Measurements from ENCODE around the gene DAPP1. TPM values are rescaled to one million over a fixed set of nuclear protein-coding genes. Genes with fewer than 3 reads are reported as not detected.
A peak's percentile ranks its signal among the peaks of the same experiment; 100 is the strongest.

Gene DAPP1
- total and polyA plus RNA-seq, 10 of the 15 experiments (the other 5 are each of a cell fraction or from before 2014, with no cell fraction given): 46.5 to 147 (median 74.2) TPM

DNA sequence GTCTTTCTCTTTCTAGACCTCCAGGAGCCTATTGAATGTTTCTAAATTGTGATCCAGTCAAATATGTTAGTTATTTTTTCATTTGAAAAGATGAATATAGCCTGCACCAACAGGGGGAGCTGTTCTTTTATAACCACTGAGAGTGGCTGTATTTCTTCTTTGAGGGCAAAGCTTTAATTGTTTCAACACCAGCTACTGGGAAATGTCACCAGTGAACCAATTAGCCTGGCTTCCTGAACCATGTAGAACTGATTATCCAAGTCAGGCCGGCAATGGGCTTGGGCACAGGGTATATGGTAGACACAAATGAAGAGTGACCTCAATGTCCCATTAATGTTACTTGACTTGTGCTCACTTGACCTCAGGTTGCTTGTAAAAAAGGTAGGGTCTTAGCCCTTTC, 4.8 kb upstream of the DAPP1 start (continued):
- TF ChIP-seq, protein P1, sequence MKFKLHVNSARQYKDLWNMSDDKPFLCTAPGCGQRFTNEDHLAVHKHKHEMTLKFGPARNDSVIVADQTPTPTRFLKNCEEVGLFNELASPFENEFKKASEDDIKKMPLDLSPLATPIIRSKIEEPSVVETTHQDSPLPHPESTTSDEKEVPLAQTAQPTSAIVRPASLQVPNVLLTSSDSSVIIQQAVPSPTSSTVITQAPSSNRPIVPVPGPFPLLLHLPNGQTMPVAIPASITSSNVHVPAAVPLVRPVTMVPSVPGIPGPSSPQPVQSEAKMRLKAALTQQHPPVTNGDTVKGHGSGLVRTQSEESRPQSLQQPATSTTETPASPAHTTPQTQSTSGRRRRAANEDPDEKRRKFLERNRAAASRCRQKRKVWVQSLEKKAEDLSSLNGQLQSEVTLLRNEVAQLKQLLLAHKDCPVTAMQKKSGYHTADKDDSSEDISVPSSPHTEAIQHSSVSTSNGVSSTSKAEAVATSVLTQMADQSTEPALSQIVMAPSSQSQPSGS (IDR thresholded peaks at IDR 0.05; ENCODE audit: low read length): 0 out of 2 replicates have a peak, but pooled peaks have one; percentile 16
- TF ChIP-seq RUNX3 (IDR thresholded peaks at IDR 0.05; ENCODE audit: low read length) (peak; percentile 45; the same call in 1 of the 2 replicates), TCF7 (IDR thresholded peaks at IDR 0.05; ENCODE audit: borderline replicate concordance) (no peak), CEBPB (IDR thresholded peaks at IDR 0.05; ENCODE audit: borderline replicate concordance in 1 of 2, low read depth in 2 of 2, low read length in 2 of 2) (no peak), MTA2 (IDR thresholded peaks at IDR 0.05; ENCODE audit: low read depth) (peak; percentile 43; the same call in 1 of the 2 replicates)
- TF ChIP-seq, protein P2, sequence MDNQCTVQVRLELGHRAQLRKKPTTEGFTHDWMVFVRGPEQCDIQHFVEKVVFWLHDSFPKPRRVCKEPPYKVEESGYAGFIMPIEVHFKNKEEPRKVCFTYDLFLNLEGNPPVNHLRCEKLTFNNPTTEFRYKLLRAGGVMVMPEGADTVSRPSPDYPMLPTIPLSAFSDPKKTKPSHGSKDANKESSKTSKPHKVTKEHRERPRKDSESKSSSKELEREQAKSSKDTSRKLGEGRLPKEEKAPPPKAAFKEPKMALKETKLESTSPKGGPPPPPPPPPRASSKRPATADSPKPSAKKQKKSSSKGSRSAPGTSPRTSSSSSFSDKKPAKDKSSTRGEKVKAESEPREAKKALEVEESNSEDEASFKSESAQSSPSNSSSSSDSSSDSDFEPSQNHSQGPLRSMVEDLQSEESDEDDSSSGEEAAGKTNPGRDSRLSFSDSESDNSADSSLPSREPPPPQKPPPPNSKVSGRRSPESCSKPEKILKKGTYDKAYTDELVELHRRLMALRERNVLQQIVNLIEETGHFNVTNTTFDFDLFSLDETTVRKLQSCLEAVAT (IDR thresholded peaks at IDR 0.05): no peak

DNA sequence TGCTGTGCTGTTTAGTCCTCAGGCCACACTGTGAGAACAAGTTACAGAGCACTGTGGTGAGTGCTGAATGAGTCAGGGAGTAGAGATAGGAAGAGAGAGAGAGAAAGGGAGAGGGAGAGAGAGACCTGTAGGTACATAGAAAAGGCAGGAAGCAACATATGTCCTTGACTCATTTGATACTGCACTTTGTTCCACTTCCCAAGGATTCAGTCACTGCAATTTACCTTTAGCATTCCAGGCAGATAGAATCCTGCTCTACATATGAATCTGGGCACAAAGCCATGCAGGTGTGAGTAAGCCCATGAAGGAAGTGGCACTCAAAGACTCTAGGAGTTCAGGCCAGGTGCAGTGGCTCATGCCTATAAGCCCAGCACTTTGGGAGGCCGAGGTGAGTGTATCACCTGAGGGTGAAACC, 1.0 kb upstream of the DAPP1 start:
- H3K4me3 ChIP-seq: no peak overlapping the region
- in situ Hi-C loops (cut with MboI): no loop called here
- no TSS peak for BruUV-seq (replicated peaks)
- no peak overlapping the region; the same call in 1 of the 2 replicates for H3K4me2 ChIP-seq (ENCODE audit: control insufficient read depth, insufficient read depth)
- 39% methylated on average over 1 of the region's 1 CpG for WGBS (ENCODE audit: insufficient coverage, insufficient replicate concordance, low lambda C conversion rate, missing lambda C conversion rate)
- peaks cover 11% of the 10 kb centered on the region for H3K4me1 ChIP-seq (ENCODE audit: control insufficient read depth, insufficient read depth, low read length)
- POLR2A ChIA-PET: interaction anchor here (0.7 to 3.1 kb wide), 4 partner anchors 31 to 252 kb away, joined by 3 to 29 read pairs (median 16); partner anchors contain the start of genes DNAJB14 and TRMT10A
- SMC1A ChIA-PET (ENCODE audit: uncharacterized antibody, unreplicated experiment): interaction anchor here (0.7 to 6.1 kb wide), 8 partner anchors 9 to 131 kb away, joined by 3 to 75 read pairs (median 18); partner anchors contain the start of gene DNAJB14
- no peaks in the 10 kb centered on the region for H4K20me1 ChIP-seq (ENCODE audit: control insufficient read depth, insufficient read depth)
- 0 out of 4 replicates have a peak, but pooled peaks cover 0 to 4% of the 10 kb centered on the region in 2 experiments for H3K36me3 ChIP-seq (ENCODE audit: control insufficient read depth in 2 of 2, insufficient read depth in 2 of 2, low read length in 1 of 2)
- intact Hi-C loops (cut with micrococcal nuclease; ENCODE audit: unreplicated experiment): loop anchor here (1.0 kb wide), 2 partner anchors 36 to 134 kb away; no protein-coding TSS in a partner anchor
- FAIRE-seq (no peak), DNase-seq (ENCODE audit: low read depth, low spot score) (no peak), ATAC-seq (no peak)
- no peak overlapping the region for H3K9ac ChIP-seq (ENCODE audit: control insufficient read depth, insufficient read depth, low read length)
- H2AFZ ChIP-seq (ENCODE audit: control insufficient read depth, low read depth, low read length): peak overlapping the region; percentile 44
- CTCF ChIA-PET: interaction anchor here (1.0 to 2.9 kb wide), 8 partner anchors 7 to 131 kb away, joined by 3 to 30 read pairs (median 5); partner anchors contain the start of gene DNAJB14
- peaks cover 43% of the 10 kb centered on the region for H3K79me2 ChIP-seq (ENCODE audit: control insufficient read depth, insufficient read depth, low read length)
- no peaks in the 10 kb centered on the region; the same call in 2 of the 3 replicates for H3K9me3 ChIP-seq (replicated peaks; ENCODE audit: control insufficient read depth, insufficient read depth, low read length)
- RAD21 ChIA-PET (ENCODE audit: unreplicated experiment): interaction anchor here (2.4 to 4.1 kb wide), 5 partner anchors 7 to 132 kb away, joined by 8 to 43 read pairs (median 38); partner anchors contain the start of gene DNAJB14
- H3K27ac ChIP-seq (ENCODE audit: control insufficient read depth, insufficient read depth): no peak overlapping the region
- H3K27me3 ChIP-seq (replicated peaks in 1 of 2; ENCODE audit: control insufficient read depth in 2 of 2, insufficient read depth in 2 of 2, low read length in 1 of 2): no peaks in the 10 kb centered on the region
- TF ChIP-seq PAX5 (IDR thresholded peaks at IDR 0.05; ENCODE audit: borderline replicate concordance, low read depth, low read length) (no peak), BRCA1 (IDR thresholded peaks at IDR 0.05; ENCODE audit: low read depth, low read length) (no peak), TBL1XR1 (IDR thresholded peaks at IDR 0.05; ENCODE audit: low read depth, low read length) (no peak), MEF2A (IDR thresholded peaks at IDR 0.05; ENCODE audit: insufficient read depth, low read depth, low read length) (no peak), POLR2A (IDR thresholded peaks at IDR 0.05; ENCODE audit: low read depth, low read length) (no peak), KLF5 (IDR thresholded peaks at IDR 0.05; ENCODE audit: partially characterized antibody) (no peak), CREB1 (IDR thresholded peaks at IDR 0.05; ENCODE audit: low read depth) (no peak), ETV6 (conservative IDR thresholded peaks at IDR 0.05 in 1 of 2, IDR thresholded peaks at IDR 0.05 in 1 of 2; ENCODE audit: borderline replicate concordance in 1 of 2, low read depth in 1 of 2) (no peak), SREBF1 (IDR thresholded peaks at IDR 0.05; ENCODE audit: low read length) (no peak), RFX5 (IDR thresholded peaks at IDR 0.05; ENCODE audit: low read depth, low read length) (no peak), NFYA (IDR thresholded peaks at IDR 0.05; ENCODE audit: borderline replicate concordance, low read depth, low read length) (no peak), TCF12 (IDR thresholded peaks at IDR 0.05; ENCODE audit: low read depth, low read length) (no peak), KAT2A (conservative IDR thresholded peaks at IDR 0.05; ENCODE audit: control insufficient read depth, low read depth, low read length) (no peak), IKZF2 (IDR thresholded peaks at IDR 0.05) (no peak), NFXL1 (IDR thresholded peaks at IDR 0.05; ENCODE audit: borderline replicate concordance) (no peak)
- TF ChIP-seq, protein P3, sequence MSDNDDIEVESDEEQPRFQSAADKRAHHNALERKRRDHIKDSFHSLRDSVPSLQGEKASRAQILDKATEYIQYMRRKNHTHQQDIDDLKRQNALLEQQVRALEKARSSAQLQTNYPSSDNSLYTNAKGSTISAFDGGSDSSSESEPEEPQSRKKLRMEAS (IDR thresholded peaks at IDR 0.05; ENCODE audit: low read depth, low read length): no peak
